Fibroblast of villous mesenchyme (primary cell): Measurements from ENCODE around the gene SLC29A2. TPM values are rescaled to one million over a fixed set of nuclear protein-coding genes. Genes with fewer than 3 reads are reported as not detected.

Experiments
- DNase-seq: peaks from one replicate; pipeline ENCODE4 v3.0.0-alpha.2; 2010; ENCODE audit warnings: low read depth
- H3K4me3 ChIP-seq: 2 replicates; pipeline ENCODE4 v1.5.1; 2011; ENCODE audit warnings: low read depth, mild to moderate bottlenecking, low read length
- small RNA-seq: library from RNA; depleted of rRNA; stranded (forward); fragments of <200 nt; gene quantifications from one replicate; pipeline ENCODE3, GENCODE V24; 2012
- total RNA-seq: library from RNA; depleted of rRNA; stranded (reverse); fragments of >200 nt; gene quantifications from 2 replicates; pipeline ENCODE4 v1.2.3, GENCODE V29; 2012
- TF ChIP-seq, protein P1 (sequence below): IDR thresholded peaks from 2 replicates; pipeline ENCODE4 v1.5.1; 2012; ENCODE audit warnings: low read depth, mild to moderate bottlenecking, low read length; ENCODE audit not compliant: insufficient read depth

Gene SLC29A2
- total RNA-seq, 1 donor: 0.86 TPM

DNA sequence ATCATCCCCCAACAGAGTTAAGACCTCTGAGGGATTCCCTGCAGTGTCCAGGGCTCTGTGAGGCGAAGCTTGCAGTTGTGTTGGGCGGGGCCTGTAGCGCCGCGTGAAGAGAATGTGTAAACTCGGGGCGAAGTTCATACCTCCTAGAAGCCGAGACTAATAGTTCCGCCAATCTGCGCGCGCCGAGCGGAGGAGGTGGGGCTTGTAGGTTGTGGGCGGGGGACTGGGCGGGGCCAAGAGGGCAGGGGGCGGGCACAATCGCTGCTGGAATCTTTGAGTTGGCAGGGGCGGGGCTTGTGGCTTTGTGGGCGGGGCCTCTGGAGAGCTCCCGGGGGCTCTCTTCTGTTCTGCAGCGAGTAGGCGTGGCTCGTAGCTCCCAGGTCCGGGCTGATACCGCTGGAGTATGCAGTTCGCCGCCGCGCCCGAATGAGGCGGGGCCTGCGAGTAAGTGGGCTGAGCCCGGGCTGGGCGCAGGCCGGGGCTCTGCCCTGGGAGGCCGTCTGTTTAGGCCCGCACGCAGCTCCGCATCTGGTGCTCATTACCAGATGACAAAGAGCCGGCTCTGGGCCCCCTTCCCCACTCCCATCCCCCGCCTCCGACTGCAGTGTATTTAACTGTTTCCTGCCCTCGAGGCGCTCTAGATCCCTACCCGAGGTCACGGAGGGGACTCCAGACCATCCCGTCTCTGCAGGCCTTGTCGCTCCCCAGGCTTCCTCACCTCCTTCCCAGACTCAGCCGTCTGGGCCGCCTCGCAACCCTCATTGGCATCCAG is 58.8 kb downstream of the SLC29A2 start:
- peak overlapping the region; percentile 91 for H3K4me3 ChIP-seq
- peak; percentile 100 for DNase-seq
- TF ChIP-seq, protein P1, sequence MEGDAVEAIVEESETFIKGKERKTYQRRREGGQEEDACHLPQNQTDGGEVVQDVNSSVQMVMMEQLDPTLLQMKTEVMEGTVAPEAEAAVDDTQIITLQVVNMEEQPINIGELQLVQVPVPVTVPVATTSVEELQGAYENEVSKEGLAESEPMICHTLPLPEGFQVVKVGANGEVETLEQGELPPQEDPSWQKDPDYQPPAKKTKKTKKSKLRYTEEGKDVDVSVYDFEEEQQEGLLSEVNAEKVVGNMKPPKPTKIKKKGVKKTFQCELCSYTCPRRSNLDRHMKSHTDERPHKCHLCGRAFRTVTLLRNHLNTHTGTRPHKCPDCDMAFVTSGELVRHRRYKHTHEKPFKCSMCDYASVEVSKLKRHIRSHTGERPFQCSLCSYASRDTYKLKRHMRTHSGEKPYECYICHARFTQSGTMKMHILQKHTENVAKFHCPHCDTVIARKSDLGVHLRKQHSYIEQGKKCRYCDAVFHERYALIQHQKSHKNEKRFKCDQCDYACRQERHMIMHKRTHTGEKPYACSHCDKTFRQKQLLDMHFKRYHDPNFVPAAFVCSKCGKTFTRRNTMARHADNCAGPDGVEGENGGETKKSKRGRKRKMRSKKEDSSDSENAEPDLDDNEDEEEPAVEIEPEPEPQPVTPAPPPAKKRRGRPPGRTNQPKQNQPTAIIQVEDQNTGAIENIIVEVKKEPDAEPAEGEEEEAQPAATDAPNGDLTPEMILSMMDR: no peak

Small RNAs within 50 kb of the gene (small RNA-seq; reads per million reads assigned to genes)
- not detected for gene RF00017
- gene RNU1-84P: 6.3 reads per million, percentile 85 among the genes with 10 or more reads in this experiment

Other genes starting within 250 kb of the SLC29A2 start
- gene KLC2, start 114.1 kb downstream of the SLC29A2 start, total RNA-seq: 18.7 and 24.6 TPM in 2 replicates
- gene RAB1B, start 103.1 kb downstream of the SLC29A2 start, total RNA-seq: 88.9 and 89.5 TPM in 2 replicates
- gene CNIH2, start 93.6 kb downstream of the SLC29A2 start, total RNA-seq: 0.43 and 0.64 TPM in 2 replicates
- gene YIF1A, start 82.6 kb downstream of the SLC29A2 start, total RNA-seq: 187 and 189 TPM in 2 replicates
- under 0.01 TPM in 1 of 2 replicates, not detected in the other for gene TMEM151A, start 79.9 kb downstream of the SLC29A2 start, total RNA-seq
- 85.1 and 108 TPM in 2 replicates for gene CD248, start 54.7 kb downstream of the SLC29A2 start, total RNA-seq
- gene RIN1, start 35.3 kb downstream of the SLC29A2 start, total RNA-seq: 19.0 and 23.8 TPM in 2 replicates
- gene BRMS1, start 26.7 kb downstream of the SLC29A2 start, total RNA-seq: 42.3 and 47.0 TPM in 2 replicates
- 21.6 and 25.0 TPM in 2 replicates for gene B4GAT1, start 24.1 kb downstream of the SLC29A2 start, total RNA-seq
- 0.32 TPM in 1 of 2 replicates, not detected in the other for gene NPAS4, start 49.3 kb upstream of the SLC29A2 start, total RNA-seq
- gene MRPL11, start 67.1 kb upstream of the SLC29A2 start, total RNA-seq: 38.0 and 46.7 TPM in 2 replicates
- 10.8 and 13.2 TPM in 2 replicates for gene PELI3, start 95.1 kb upstream of the SLC29A2 start, total RNA-seq
- gene DPP3, start 108.7 kb upstream of the SLC29A2 start, total RNA-seq: 67.6 and 70.4 TPM in 2 replicates
- gene BBS1, start 138.9 kb upstream of the SLC29A2 start, total RNA-seq: 25.4 and 34.5 TPM in 2 replicates
- 9.5 and 11.0 TPM in 2 replicates for gene ZDHHC24, start 174.3 kb upstream of the SLC29A2 start, total RNA-seq
- under 0.01 TPM in 1 of 2 replicates, not detected in the other for gene ACTN3, start 175.1 kb upstream of the SLC29A2 start, total RNA-seq
- 9.9 and 12.6 TPM in 2 replicates for gene CTSF, start 196.8 kb upstream of the SLC29A2 start, total RNA-seq
- gene CCDC87, start 221.3 kb upstream of the SLC29A2 start, total RNA-seq: 0.43 and 0.64 TPM in 2 replicates
- 34.5 and 35.4 TPM in 2 replicates for gene CCS, start 221.4 kb upstream of the SLC29A2 start, total RNA-seq
- gene RBM14, start 244.9 kb upstream of the SLC29A2 start, total RNA-seq: 24.8 and 32.8 TPM in 2 replicates